Cardiac muscle cell (in vitro differentiated cells and primary cell): ENCODE data around the gene OR6B2. TPM values are rescaled to one million over a fixed set of nuclear protein-coding genes. Genes with fewer than 3 reads are reported as not detected.

ENCODE experiments used
- DNase-seq, 2 donors: peaks; one replicate each; pipeline versions ENCODE4 v3.0.0 to v3.0.0-alpha.2; 2010 to 2017; ENCODE audit warnings: low read depth in 1 of 2, low spot score in 1 of 2
- H3K27ac ChIP-seq: fragments of 200-600 bp; sonication (generic); 2 replicates; pipeline ENCODE4 v1.5.1; 2016
- H3K27me3 ChIP-seq: fragments of 200-600 bp; sonication (generic); 2 replicates; pipeline ENCODE4 v1.6.0; 2016; ENCODE audit warnings: control low read depth
- H3K36me3 ChIP-seq: fragments of 200-600 bp; sonication (generic); 2 replicates; pipeline ENCODE4 v1.5.1; 2016; ENCODE audit warnings: control low read depth
- H3K4me1 ChIP-seq: fragments of 200-600 bp; sonication (generic); 2 replicates; pipeline ENCODE4 v1.8.1; 2017; ENCODE audit warnings: low read depth, mild to moderate bottlenecking, mixed run types
- H3K4me3 ChIP-seq: fragments of 200-600 bp; sonication (generic); 2 replicates; pipeline ENCODE4 v1.5.1; 2016; ENCODE audit warnings: mild to moderate bottlenecking
- H3K9me3 ChIP-seq: fragments of 200-600 bp; sonication (generic); 2 replicates; pipeline ENCODE4 v1.5.1; 2017; ENCODE audit warnings: low read depth, mild to moderate bottlenecking, control low read depth
- polyA plus RNA-seq: library from polyadenylated mRNA; unstranded; fragments of >200 nt; fragmentation: Nextera tagmentation; extraction: Ambion mirVana; gene quantifications from 2 replicates; pipeline ENCODE4 v1.2.1, GENCODE V29; 2016
- total RNA-seq: library from RNA; depleted of rRNA; stranded (reverse); fragments of >200 nt; gene quantifications from 2 replicates; pipeline ENCODE4 v1.2.3, GENCODE V29; 2016
- TF ChIP-seq, protein P1 (sequence below): IDR thresholded peaks from 2 replicates; pipeline ENCODE4 v1.5.1; 2012; ENCODE audit warnings: low read depth, mild to moderate bottlenecking, low read length

Gene OR6B2
- total and polyA plus RNA-seq, 2 experiments from 2014 or later = not detected

DNA sequence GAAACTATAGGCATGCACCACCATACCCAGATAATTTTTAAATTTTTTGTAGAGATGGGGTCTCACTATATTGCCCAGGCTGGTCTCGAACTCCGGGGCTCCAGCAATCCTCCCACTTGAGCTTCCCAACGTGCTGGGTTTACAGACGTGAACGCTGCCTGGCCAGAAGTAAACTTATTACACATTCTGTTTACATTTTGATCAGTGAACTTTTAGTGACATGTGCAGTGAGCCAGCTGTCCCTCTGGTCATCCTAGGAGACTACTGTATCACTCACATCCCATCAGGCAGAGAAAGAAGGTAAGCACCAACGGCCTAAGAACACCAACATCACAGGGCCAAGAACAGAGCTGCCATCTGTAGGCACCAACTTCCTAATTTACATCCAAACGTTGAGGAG lies 27.2 kb downstream of the OR6B2 start:
- Histone ChIP-seq H3K36me3 (peaks cover 42% of the 10 kb centered on the region), H3K4me1 (no peaks in the 10 kb centered on the region), H3K4me3 (no peak overlapping the region), H3K9me3 (no peaks in the 10 kb centered on the region), H3K27me3 (no peaks in the 10 kb centered on the region), H3K27ac (no peak overlapping the region)
- DNase-seq = no peak
- TF ChIP-seq, protein P1, sequence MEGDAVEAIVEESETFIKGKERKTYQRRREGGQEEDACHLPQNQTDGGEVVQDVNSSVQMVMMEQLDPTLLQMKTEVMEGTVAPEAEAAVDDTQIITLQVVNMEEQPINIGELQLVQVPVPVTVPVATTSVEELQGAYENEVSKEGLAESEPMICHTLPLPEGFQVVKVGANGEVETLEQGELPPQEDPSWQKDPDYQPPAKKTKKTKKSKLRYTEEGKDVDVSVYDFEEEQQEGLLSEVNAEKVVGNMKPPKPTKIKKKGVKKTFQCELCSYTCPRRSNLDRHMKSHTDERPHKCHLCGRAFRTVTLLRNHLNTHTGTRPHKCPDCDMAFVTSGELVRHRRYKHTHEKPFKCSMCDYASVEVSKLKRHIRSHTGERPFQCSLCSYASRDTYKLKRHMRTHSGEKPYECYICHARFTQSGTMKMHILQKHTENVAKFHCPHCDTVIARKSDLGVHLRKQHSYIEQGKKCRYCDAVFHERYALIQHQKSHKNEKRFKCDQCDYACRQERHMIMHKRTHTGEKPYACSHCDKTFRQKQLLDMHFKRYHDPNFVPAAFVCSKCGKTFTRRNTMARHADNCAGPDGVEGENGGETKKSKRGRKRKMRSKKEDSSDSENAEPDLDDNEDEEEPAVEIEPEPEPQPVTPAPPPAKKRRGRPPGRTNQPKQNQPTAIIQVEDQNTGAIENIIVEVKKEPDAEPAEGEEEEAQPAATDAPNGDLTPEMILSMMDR = no peak

DNA sequence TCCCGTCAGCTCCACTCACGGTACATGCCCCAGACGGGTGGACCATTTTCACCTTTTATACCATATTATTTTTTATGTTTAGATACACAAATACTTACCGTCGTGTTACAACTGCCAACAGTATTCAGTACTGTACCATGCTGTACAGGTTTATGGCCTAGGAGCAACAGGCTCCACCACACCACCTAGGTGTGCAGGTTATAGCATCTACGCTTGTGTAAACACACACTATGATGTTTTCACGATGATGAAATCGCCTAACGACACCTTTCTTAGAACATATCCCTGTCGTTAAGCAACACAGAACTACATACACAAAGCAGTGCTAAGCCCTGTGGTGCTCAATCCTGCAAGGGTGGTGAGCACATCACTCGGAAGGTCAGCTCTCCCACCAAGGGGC lies 29.6 kb downstream of the OR6B2 start:
- no peaks in the 10 kb centered on the region for H3K9me3 ChIP-seq
- no peak overlapping the region for H3K4me3 ChIP-seq
- H3K27me3 ChIP-seq = no peaks in the 10 kb centered on the region
- TF ChIP-seq, protein P1 = no peak
- no peak for DNase-seq
- H3K27ac ChIP-seq = no peak overlapping the region
- no peaks in the 10 kb centered on the region for H3K4me1 ChIP-seq
- peaks cover 36% of the 10 kb centered on the region for H3K36me3 ChIP-seq

DNA sequence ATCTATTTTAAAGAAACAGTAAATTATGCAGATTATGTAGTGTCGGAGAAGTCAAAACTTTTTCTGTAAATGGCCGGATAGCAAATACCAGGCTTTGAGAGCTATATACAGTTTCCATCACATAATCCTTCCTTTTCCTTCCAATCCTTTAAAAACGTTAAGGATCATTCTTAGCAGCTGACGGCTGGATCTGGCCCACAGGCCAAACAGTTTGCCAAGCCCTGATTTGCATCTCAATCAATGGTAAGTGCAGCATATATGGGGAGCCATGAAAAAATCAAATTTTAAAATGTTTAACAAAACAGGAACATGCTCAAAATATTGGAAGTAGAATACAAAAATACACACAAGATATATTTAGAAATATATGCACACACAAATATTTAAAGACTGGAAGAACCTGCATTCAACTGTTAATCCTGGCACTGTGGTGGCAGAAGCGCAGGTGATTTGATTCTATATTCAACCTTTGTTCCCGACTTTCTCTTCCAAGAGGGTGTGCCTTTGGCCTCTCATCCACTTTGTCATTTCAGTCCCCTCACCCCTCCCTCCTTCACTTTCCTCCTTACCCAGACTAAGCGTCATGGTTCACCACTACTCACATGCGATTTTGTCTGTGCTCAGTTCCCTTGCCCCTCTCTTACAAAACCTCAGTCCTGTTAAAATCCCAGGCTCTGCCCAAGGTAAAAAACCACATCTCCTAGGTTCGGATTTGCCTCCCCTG lies 32.4 kb downstream of the OR6B2 start:
- H3K36me3 ChIP-seq = peaks cover 18% of the 10 kb centered on the region
- no peaks in the 10 kb centered on the region for H3K4me1 ChIP-seq
- TF ChIP-seq, protein P1 = no peak
- no peaks in the 10 kb centered on the region for H3K9me3 ChIP-seq
- no peaks in the 10 kb centered on the region for H3K27me3 ChIP-seq
- no peak overlapping the region for H3K4me3 ChIP-seq
- no peak overlapping the region for H3K27ac ChIP-seq
- DNase-seq = no peak

DNA sequence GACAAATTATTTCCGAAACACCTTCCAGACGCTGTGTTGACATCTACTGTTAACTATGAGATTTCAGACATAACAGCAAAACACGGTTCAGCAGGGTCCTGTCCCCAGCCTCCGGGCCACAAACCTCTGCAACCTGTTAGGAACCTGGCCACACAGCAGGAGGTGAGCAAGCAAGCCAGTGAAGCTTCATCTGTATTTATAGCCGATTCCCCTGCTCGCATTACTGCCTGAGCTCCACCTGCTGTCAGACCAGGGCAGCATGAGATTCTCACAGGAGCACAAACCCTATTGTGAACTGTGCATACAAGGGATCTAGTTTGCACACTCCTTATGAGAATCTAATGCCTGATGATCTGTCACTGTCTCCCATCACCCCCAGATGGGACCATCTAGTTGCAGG lies 36.1 kb downstream of the OR6B2 start:
- H3K27me3 ChIP-seq = no peaks in the 10 kb centered on the region
- H3K4me3 ChIP-seq = no peak overlapping the region
- TF ChIP-seq, protein P1 = no peak
- H3K4me1 ChIP-seq = no peaks in the 10 kb centered on the region
- H3K36me3 ChIP-seq = peaks cover 5% of the 10 kb centered on the region
- no peak overlapping the region for H3K27ac ChIP-seq
- no peaks in the 10 kb centered on the region for H3K9me3 ChIP-seq
- no peak for DNase-seq

DNA sequence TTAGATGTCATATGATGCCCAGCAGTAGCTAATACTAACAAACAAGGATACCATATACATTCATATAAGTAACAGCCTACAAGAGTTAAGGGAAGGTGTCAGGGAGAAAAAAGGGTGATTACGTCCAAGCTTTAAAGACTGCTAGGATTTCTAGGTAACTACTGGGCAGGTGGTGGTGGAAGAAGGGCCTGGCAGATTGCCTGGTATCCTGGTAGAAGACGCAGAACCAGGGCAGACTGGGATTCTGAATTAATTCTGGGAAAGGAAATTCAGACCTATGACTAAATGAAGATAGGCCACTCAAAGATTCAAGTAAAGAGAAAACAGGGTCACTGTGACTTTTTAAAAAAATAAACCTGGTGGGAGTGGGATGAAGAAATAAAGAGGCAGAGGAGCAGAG lies 36.9 kb downstream of the OR6B2 start:
- no peak for DNase-seq
- TF ChIP-seq, protein P1 = no peak
- no peaks in the 10 kb centered on the region for H3K27me3 ChIP-seq

More for the DNA sequence above, 36.9 kb downstream of the OR6B2 start:
- no peaks in the 10 kb centered on the region for H3K9me3 ChIP-seq
- H3K4me3 ChIP-seq = no peak overlapping the region
- no peak overlapping the region for H3K27ac ChIP-seq
- H3K36me3 ChIP-seq = peaks cover 9% of the 10 kb centered on the region
- H3K4me1 ChIP-seq = no peaks in the 10 kb centered on the region
